GM23338 (cell line): Measurements from ENCODE around the gene DDX41. TPM values are rescaled to one million over a fixed set of nuclear protein-coding genes. Genes with fewer than 3 reads are reported as not detected.
A peak's percentile ranks its signal among the peaks of the same experiment; 100 is the strongest.

Experiments used
- ATAC-seq: fragments of 200-7000 bp; cut with Tn5 transposase; 3 replicates; pipeline ENCODE4 v1.9.1; 2020
- DNase-seq: peaks from one replicate; pipeline ENCODE4 v3.0.0-alpha.2; 2015; ENCODE audit warnings: low spot score
- H2AFZ ChIP-seq: fragments of 200-600 bp; sonication (generic); 2 replicates; pipeline ENCODE4 v1.8.0; 2016; ENCODE audit warnings: antibody characterized with exemption, mild to moderate bottlenecking, moderate library complexity
- H3F3A ChIP-seq: fragments of 200-600 bp; sonication (generic); replicated peaks from 2 replicates; pipeline ENCODE4 v1.8.0; 2017; ENCODE audit warnings: antibody characterized with exemption, mixed run types, low read depth
- H3K27ac ChIP-seq: fragments of 200-600 bp; sonication (generic); 2 replicates; pipeline ENCODE4 v1.6.1; 2016; ENCODE audit warnings: low read depth
- H3K27me3 ChIP-seq: fragments of 200-600 bp; sonication (generic); 2 replicates; pipeline ENCODE4 v1.8.0; 2016; ENCODE audit warnings: mild to moderate bottlenecking, mixed run types, moderate library complexity; ENCODE audit not compliant: insufficient read depth
- H3K36me3 ChIP-seq: fragments of 200-600 bp; sonication (generic); 2 replicates; pipeline ENCODE4 v1.8.0; 2016; ENCODE audit warnings: mild to moderate bottlenecking; ENCODE audit not compliant: insufficient read depth
- H3K4me1 ChIP-seq: fragments of 200-600 bp; sonication (generic); 2 replicates; pipeline ENCODE4 v1.8.0; 2016; ENCODE audit warnings: mild to moderate bottlenecking, moderate library complexity; ENCODE audit not compliant: insufficient read depth
- H3K4me2 ChIP-seq: fragments of 200-600 bp; sonication (generic); 2 replicates; pipeline ENCODE4 v1.7.1; 2017; ENCODE audit warnings: mixed run types
- H3K4me3 ChIP-seq: fragments of 200-600 bp; sonication (generic); 2 replicates; pipeline ENCODE4 v1.6.1; 2016; ENCODE audit warnings: mixed run types
- H3K79me2 ChIP-seq: fragments of 200-600 bp; sonication (generic); replicated peaks from 2 replicates; pipeline ENCODE4 v1.8.0; 2017; ENCODE audit warnings: mild to moderate bottlenecking; ENCODE audit not compliant: insufficient read depth
- H3K9me2 ChIP-seq: fragments of 200-600 bp; sonication (generic); 2 replicates; pipeline ENCODE4 v1.8.0; 2017; ENCODE audit not compliant: insufficient read depth
- H4K20me1 ChIP-seq: fragments of 200-600 bp; sonication (generic); replicated peaks from 2 replicates; pipeline ENCODE4 v1.8.0; 2017; ENCODE audit warnings: mild to moderate bottlenecking; ENCODE audit not compliant: insufficient read depth
- H3K27ac Mint-ChIP-seq: 2 replicates; pipeline ENCODE4 v1.8.0; 2020; ENCODE audit warnings: inconsistent platforms, mild to moderate bottlenecking, moderate library complexity, mixed read lengths
- H3K27me3 Mint-ChIP-seq: 3 replicates; pipeline ENCODE4 v1.8.0; 2022; ENCODE audit warnings: low read depth, mild to moderate bottlenecking, moderate library complexity, mixed read lengths, inconsistent platforms; ENCODE audit not compliant: insufficient read depth, poor library complexity
- H3K36me3 Mint-ChIP-seq: 3 replicates; pipeline ENCODE4 v1.8.0; 2021; ENCODE audit warnings: low read depth, mild to moderate bottlenecking, inconsistent platforms, moderate library complexity, mixed read lengths
- H3K4me1 Mint-ChIP-seq: 3 replicates; pipeline ENCODE4 v1.8.0; 2020; ENCODE audit warnings: mild to moderate bottlenecking, inconsistent platforms, mixed read lengths
- H3K4me3 Mint-ChIP-seq: 3 replicates; pipeline ENCODE4 v1.8.0; 2021; ENCODE audit warnings: moderate library complexity, mild to moderate bottlenecking, inconsistent platforms, mixed read lengths
- H3K9me3 Mint-ChIP-seq: 3 replicates; pipeline ENCODE4 v1.8.0; 2020; ENCODE audit warnings: moderate library complexity, mild to moderate bottlenecking, inconsistent platforms, mixed read lengths
- CREB1 ChIP-seq: fragments of 250-450 bp; sonication (Bioruptor Pico); IDR thresholded peaks from 2 replicates; pipeline ENCODE4 v1.5.0; 2020; ENCODE audit warnings: low read depth, mild to moderate bottlenecking, moderate library complexity
- CTCF ChIP-seq, 2 experiments: fragments of 200-600 bp in 1 of 2; sonication (generic) in 1 of 2; conservative IDR thresholded peaks; 2 replicates each; pipeline versions ENCODE4 v1.5.1 to v1.6.1; 2016 to 2017; ENCODE audit warnings: antibody characterized with exemption in 2 of 2, low read depth in 2 of 2, mild to moderate bottlenecking in 2 of 2, moderate library complexity in 1 of 2
- ETS1 ChIP-seq: IDR thresholded peaks from 2 replicates; pipeline ENCODE4 v1.6.1; 2016; ENCODE audit warnings: antibody characterized with exemption
- EZH2 ChIP-seq: fragments of 200-600 bp; sonication (generic); IDR thresholded peaks from one replicate; pipeline ENCODE4 v1.8.0; 2017; ENCODE audit warnings: antibody characterized with exemption, mild to moderate bottlenecking, low read depth; ENCODE audit not compliant: unreplicated experiment
- EZH2phosphoT487 ChIP-seq: fragments of 200-600 bp; sonication (generic); IDR thresholded peaks from one replicate; pipeline ENCODE4 v1.8.1; 2018; ENCODE audit warnings: antibody characterized with exemption; ENCODE audit not compliant: unreplicated experiment
- JUNB ChIP-seq: IDR thresholded peaks from one replicate; pipeline ENCODE4 v1.6.1; 2016; ENCODE audit warnings: antibody characterized with exemption; ENCODE audit not compliant: unreplicated experiment
- NANOG ChIP-seq: IDR thresholded peaks from 2 replicates; pipeline ENCODE4 v1.6.1; 2016; ENCODE audit warnings: antibody characterized with exemption, borderline replicate concordance
- POLR2AphosphoS5 ChIP-seq: IDR thresholded peaks from 2 replicates; pipeline ENCODE4 v1.6.1; 2016; ENCODE audit warnings: antibody characterized with exemption, low read depth
- REST ChIP-seq: IDR thresholded peaks from one replicate; pipeline ENCODE4 v1.6.1; 2018; ENCODE audit warnings: antibody characterized with exemption; ENCODE audit not compliant: unreplicated experiment
- STAT1 ChIP-seq: IDR thresholded peaks from one replicate; pipeline ENCODE4 v1.6.1; 2016; ENCODE audit warnings: antibody characterized with exemption; ENCODE audit not compliant: unreplicated experiment
- ZNF114 ChIP-seq: fragments of 250-450 bp; sonication (Bioruptor Pico); IDR thresholded peaks from 2 replicates; pipeline ENCODE4 v1.5.0; 2020; ENCODE audit warnings: mild to moderate bottlenecking, moderate library complexity
- ZNF331 ChIP-seq: fragments of 250-450 bp; sonication (Bioruptor Pico); IDR thresholded peaks from 2 replicates; pipeline ENCODE4 v1.5.0; 2020; ENCODE audit warnings: low read depth, mild to moderate bottlenecking, moderate library complexity
- polyA plus RNA-seq: library from polyadenylated mRNA; unstranded; fragments of >200 nt; fragmentation: Nextera tagmentation; extraction: Ambion mirVana; gene quantifications from 2 replicates; pipeline ENCODE4 v1.2.1, GENCODE V29; 2016
- total RNA-seq: library from RNA; depleted of rRNA; stranded (reverse); fragments of >200 nt; shearing (Covaris generic); gene quantifications from 2 replicates; pipeline ENCODE4 v1.2.3, GENCODE V29; 2014
- TF ChIP-seq, protein P1 (sequence below): fragments of 250-450 bp; sonication (Bioruptor Pico); IDR thresholded peaks from 2 replicates; pipeline ENCODE4 v1.5.0; 2020; ENCODE audit warnings: mild to moderate bottlenecking, moderate library complexity

Gene DDX41
- total and polyA plus RNA-seq, 2 experiments from 2014 or later, result 67.1 to 139 TPM

DNA sequence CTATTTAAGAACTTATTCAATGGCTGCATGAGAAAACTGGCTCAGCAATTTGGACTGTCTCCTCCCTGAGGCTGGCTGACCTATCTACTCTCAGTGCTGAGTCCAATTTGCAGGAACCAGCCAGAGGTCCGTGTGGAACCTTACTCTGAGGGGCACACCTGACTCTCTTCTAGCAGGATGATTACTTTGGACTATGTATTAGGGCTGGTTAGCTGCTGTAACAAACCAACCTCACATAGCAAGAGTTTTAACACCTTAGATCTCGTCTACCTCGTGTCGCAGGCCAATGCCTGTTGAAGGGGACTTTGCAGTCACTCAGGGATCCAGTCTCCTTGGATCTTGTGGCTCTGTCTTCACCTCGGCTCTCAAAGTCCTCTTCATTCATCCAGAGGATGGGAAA is 41.0 kb upstream of the DDX41 start (continued):
- no peak for TF ChIP-seq ZNF331 (CRISPR knock-in tag)

DNA sequence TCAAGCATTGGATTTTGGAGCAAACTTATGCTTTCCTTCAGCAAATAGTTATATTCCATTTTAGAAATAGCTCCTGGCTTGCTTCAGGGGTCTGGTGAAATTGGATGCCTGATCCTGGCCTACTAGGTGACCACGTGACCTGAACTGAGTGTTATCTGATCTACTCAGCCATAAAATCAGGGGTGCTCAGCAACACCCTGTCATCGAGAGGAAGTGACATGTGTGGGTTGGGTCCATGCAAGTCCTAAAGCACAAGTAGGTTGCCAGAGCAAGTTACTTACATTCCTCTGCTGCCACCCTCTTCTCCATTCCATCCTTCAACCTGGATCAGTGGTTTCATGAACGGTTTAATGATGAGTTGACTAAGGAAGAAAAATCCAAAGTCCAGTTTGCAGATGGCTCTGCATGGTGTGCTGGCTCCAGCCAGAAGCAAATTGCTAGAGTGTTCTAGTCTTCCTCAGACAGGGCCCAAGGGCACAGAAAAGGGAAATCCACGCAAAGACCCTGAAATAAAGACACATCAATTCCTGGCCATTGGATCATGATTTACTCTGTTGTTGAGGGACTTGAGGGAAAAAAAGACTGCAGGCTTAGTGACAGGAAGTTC is 40.4 kb upstream of the DDX41 start:
- Histone ChIP-seq H3K4me2 (no peak overlapping the region), H3K4me3 (no peak overlapping the region), H3K4me1 (peaks cover 10% of the 10 kb centered on the region; the same call in 1 of the 2 replicates), H3K36me3 (peaks cover 1% of the 10 kb centered on the region; the same call in 1 of the 2 replicates), H3K79me2 (peaks cover 17% of the 10 kb centered on the region), H2AFZ (no peak overlapping the region), H3F3A (peaks cover 15% of the 10 kb centered on the region), H3K27me3 (no peaks in the 10 kb centered on the region), H4K20me1 (peaks cover 11% of the 10 kb centered on the region), H3K27ac (no peak overlapping the region), H3K9me2 (no peaks in the 10 kb centered on the region)
- Mint-ChIP-seq H3K27me3 (peaks cover 14% of the 10 kb centered on the region), H3K36me3 (peaks cover 15% of the 10 kb centered on the region), H3K9me3 (peaks cover 20% of the 10 kb centered on the region), H3K27ac (no peak overlapping the region), H3K4me3 (no peak overlapping the region), H3K4me1 (peaks cover 26% of the 10 kb centered on the region)
- DNase-seq, result peak; percentile 49
- no peak for ATAC-seq
- no peak for TF ChIP-seq JUNB
- TF ChIP-seq, protein P1, sequence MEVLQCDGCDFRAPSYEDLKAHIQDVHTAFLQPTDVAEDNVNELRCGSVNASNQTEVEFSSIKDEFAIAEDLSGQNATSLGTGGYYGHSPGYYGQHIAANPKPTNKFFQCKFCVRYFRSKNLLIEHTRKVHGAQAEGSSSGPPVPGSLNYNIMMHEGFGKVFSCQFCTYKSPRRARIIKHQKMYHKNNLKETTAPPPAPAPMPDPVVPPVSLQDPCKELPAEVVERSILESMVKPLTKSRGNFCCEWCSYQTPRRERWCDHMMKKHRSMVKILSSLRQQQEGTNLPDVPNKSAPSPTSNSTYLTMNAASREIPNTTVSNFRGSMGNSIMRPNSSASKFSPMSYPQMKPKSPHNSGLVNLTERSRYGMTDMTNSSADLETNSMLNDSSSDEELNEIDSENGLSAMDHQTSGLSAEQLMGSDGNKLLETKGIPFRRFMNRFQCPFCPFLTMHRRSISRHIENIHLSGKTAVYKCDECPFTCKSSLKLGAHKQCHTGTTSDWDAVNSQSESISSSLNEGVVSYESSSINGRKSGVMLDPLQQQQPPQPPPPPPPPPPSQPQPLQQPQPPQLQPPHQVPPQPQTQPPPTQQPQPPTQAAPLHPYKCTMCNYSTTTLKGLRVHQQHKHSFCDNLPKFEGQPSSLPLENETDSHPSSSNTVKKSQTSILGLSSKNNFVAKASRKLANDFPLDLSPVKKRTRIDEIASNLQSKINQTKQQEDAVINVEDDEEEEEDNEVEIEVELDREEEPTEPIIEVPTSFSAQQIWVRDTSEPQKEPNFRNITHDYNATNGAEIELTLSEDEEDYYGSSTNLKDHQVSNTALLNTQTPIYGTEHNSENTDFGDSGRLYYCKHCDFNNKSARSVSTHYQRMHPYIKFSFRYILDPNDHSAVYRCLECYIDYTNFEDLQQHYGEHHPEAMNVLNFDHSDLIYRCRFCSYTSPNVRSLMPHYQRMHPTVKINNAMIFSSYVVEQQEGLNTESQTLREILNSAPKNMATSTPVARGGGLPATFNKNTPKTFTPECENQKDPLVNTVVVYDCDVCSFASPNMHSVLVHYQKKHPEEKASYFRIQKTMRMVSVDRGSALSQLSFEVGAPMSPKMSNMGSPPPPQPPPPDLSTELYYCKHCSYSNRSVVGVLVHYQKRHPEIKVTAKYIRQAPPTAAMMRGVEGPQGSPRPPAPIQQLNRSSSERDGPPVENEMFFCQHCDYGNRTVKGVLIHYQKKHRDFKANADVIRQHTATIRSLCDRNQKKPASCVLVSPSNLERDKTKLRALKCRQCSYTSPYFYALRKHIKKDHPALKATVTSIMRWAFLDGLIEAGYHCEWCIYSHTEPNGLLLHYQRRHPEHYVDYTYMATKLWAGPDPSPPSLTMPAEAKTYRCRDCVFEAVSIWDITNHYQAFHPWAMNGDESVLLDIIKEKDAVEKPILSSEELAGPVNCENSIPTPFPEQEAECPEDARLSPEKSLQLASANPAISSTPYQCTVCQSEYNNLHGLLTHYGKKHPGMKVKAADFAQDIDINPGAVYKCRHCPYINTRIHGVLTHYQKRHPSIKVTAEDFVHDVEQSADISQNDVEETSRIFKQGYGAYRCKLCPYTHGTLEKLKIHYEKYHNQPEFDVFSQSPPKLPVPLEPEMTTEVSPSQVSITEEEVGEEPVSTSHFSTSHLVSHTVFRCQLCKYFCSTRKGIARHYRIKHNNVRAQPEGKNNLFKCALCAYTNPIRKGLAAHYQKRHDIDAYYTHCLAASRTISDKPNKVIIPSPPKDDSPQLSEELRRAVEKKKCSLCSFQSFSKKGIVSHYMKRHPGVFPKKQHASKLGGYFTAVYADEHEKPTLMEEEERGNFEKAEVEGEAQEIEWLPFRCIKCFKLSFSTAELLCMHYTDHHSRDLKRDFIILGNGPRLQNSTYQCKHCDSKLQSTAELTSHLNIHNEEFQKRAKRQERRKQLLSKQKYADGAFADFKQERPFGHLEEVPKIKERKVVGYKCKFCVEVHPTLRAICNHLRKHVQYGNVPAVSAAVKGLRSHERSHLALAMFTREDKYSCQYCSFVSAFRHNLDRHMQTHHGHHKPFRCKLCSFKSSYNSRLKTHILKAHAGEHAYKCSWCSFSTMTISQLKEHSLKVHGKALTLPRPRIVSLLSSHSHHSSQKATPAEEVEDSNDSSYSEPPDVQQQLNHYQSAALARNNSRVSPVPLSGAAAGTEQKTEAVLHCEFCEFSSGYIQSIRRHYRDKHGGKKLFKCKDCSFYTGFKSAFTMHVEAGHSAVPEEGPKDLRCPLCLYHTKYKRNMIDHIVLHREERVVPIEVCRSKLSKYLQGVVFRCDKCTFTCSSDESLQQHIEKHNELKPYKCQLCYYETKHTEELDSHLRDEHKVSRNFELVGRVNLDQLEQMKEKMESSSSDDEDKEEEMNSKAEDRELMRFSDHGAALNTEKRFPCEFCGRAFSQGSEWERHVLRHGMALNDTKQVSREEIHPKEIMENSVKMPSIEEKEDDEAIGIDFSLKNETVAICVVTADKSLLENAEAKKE (CRISPR knock-in tag), result no peak
- no peak for TF ChIP-seq CREB1 (CRISPR knock-in tag)
- no peak for TF ChIP-seq NANOG
- no peak for TF ChIP-seq STAT1
- TF ChIP-seq REST, result no peak
- no peak for TF ChIP-seq ZNF114 (CRISPR knock-in tag)
- TF ChIP-seq CTCF (conservative IDR thresholded peaks at IDR 0.05; ENCODE audit: low read depth in 2 of 2), result no peak
- no peak for TF ChIP-seq EZH2
- no peak for TF ChIP-seq ETS1
- TF ChIP-seq EZH2phosphoT487, result no peak
- no peak for TF ChIP-seq ZNF331 (CRISPR knock-in tag)
- no peak for TF ChIP-seq POLR2AphosphoS5
